Astrocyte of the cerebellum (primary cell): Measurements from ENCODE around the gene PLPP1.

ENCODE experiments used
- DNase-seq: peaks from one replicate; pipeline ENCODE4 v3.0.0-alpha.2; 2011; ENCODE audit warnings: low read depth
- H3K4me3 ChIP-seq: 2 replicates; pipeline ENCODE4 v1.5.1; 2011; ENCODE audit warnings: mild to moderate bottlenecking, low read depth, low read length, moderate library complexity
- in situ Hi-C: cut with HindIII; loops from 2 replicates; pipeline ENCODE4 v1.10.0; 2017; ENCODE audit warnings: low sequenced_read_pairs
- TF ChIP-seq, protein P1 (sequence below): IDR thresholded peaks from 2 replicates; pipeline ENCODE4 v1.5.1; 2012; ENCODE audit warnings: low read length, low read depth, moderate library complexity, mild to moderate bottlenecking; ENCODE audit errors: missing control alignments

The PLPP1 gene

DNA sequence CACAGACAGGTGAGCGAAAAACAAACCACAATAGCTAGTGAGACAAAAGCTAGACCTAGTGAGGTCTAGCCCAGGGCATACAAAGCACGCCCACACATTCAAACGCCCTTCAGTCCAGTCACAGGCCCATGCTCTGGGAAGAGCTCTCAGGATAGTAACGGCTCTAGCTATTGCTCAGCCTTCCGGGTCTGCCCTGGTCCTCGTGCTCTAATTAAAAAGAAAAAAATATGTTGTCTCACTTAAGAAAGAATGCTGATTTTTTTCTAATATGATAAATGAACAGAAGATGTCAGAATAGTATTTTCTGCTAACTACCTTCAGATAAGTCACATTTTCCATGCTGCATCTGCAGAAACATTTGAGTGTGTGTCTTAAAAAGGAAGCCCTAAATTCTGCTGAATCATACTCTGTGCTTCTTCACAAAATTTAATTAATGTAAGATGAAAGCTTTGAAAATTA, 94.5 kb downstream of the PLPP1 start:
- no peak for DNase-seq
- H3K4me3 ChIP-seq: no peak overlapping the region
- TF ChIP-seq, protein P1, sequence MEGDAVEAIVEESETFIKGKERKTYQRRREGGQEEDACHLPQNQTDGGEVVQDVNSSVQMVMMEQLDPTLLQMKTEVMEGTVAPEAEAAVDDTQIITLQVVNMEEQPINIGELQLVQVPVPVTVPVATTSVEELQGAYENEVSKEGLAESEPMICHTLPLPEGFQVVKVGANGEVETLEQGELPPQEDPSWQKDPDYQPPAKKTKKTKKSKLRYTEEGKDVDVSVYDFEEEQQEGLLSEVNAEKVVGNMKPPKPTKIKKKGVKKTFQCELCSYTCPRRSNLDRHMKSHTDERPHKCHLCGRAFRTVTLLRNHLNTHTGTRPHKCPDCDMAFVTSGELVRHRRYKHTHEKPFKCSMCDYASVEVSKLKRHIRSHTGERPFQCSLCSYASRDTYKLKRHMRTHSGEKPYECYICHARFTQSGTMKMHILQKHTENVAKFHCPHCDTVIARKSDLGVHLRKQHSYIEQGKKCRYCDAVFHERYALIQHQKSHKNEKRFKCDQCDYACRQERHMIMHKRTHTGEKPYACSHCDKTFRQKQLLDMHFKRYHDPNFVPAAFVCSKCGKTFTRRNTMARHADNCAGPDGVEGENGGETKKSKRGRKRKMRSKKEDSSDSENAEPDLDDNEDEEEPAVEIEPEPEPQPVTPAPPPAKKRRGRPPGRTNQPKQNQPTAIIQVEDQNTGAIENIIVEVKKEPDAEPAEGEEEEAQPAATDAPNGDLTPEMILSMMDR: no peak
- in situ Hi-C loops: no loop called here

DNA sequence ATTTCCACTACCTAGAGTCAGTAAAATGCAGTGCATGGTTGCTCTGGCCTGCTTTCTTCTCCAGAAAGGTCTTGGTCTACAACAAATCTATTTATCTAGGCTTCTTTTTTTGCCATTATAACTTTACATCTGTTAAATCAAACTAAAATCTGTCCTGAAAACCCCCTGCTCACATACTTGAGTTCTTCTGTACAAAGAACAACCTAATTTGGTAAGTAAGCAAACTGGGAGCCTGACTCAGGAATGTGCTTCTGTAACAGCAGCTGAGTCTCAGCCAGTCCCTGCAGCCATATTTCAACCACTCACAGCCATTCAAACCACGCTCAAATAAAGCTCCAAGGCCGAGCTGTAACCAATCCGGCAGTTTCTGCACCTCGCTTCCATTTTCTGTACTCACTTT, 95.8 kb downstream of the PLPP1 start:
- in situ Hi-C loops: no loop called here
- DNase-seq: peak; percentile 67
- no peak overlapping the region for H3K4me3 ChIP-seq
- TF ChIP-seq, protein P1: no peak

DNA sequence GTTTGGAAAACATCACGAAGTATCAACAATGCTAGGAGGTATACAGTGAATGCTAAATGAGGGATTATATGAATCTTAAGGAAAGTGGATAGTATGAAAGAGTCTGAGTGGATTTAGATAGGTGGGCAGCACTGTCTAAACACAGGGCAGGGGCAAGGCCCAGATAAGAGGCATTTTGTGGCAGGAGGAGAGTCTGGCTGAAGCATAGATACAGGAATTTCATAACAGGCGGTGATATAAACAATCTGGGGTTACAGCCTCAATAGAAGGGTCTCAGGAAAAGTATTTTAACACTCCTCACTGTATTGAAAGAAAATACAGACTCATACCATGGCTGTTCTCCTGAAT, 96.9 kb downstream of the PLPP1 start:
- TF ChIP-seq, protein P1: no peak
- in situ Hi-C loops: no loop called here
- no peak for DNase-seq
- H3K4me3 ChIP-seq: no peak overlapping the region

DNA sequence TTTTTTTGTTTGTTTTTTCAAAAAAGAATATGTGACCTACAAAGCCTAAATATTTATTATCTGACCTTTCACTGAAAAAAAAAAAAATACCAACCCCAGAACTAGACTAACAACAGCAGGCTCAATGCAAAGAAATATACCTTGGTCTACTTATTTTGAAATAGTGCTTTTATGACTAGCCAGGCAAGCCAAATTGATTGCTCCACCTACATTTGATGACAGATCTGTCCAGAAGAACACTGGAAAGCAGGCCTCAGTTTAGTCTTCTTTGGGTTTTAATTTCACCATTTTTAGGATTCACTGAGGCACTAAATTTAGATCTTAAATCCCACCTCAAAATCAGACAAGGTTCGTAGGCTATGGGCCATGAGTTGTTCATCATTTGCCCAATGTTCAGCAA, 97.3 kb downstream of the PLPP1 start:
- in situ Hi-C loops: no loop called here
- H3K4me3 ChIP-seq: no peak overlapping the region

DNA sequence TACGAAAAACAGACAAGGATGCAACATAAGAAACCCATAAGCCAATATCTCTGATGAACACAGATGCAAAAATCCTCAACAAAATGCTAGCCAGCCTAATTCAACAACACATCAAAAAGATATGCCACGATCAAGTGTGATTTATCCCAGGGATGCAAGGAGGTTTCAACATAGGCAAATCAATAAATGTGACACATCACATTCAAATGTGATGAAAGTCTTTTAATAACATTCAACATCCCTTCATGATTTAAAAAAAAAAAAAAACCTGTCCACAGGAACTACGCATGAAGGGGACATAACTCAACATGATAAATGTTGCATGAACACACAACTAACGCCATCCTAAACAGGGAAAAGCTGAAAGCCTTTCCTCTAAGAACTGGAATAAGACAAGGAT, 102.2 kb downstream of the PLPP1 start:
- TF ChIP-seq, protein P1: no peak
- in situ Hi-C loops: no loop called here
- no peak overlapping the region for H3K4me3 ChIP-seq
- DNase-seq: no peak

More for the DNA sequence above, 97.3 kb downstream of the PLPP1 start:
- no peak for DNase-seq
- TF ChIP-seq, protein P1: no peak

DNA sequence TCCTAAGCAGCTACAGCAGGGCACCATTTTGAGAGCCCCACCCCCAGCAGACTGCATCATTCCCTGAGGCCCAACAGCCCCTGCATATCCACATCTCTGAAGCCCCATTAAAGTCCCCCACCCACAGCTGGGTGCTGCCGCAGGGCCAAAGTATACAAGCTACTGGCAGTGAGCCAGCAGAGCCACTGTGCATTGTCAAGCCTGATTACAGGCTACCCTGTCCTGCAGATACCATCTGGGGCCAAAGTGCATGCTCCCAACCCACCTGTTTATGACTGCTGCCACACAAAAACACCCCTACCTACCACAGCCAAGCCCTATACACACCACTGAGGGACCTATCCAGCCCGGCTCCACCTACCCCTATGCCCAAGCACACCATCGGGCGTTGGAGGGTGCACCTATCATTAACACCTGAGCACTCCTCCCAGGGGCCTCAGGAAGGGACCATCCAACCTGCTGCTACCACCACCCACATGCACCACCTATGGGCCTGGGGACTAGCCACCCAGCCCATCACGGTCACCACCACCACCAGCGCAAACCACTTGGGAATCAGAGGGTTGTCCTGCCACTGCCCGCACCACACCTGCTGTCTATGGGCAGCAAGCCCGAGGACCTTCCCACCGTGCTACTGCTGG, 105.0 kb downstream of the PLPP1 start:
- DNase-seq: no peak
- H3K4me3 ChIP-seq: no peak overlapping the region
- TF ChIP-seq, protein P1: no peak
- in situ Hi-C loops: no loop called here
